ENCODE results near the gene SLC44A1.
A peak's percentile ranks its signal among the peaks of the same experiment; 100 is the strongest.

Gene SLC44A1

DNA sequence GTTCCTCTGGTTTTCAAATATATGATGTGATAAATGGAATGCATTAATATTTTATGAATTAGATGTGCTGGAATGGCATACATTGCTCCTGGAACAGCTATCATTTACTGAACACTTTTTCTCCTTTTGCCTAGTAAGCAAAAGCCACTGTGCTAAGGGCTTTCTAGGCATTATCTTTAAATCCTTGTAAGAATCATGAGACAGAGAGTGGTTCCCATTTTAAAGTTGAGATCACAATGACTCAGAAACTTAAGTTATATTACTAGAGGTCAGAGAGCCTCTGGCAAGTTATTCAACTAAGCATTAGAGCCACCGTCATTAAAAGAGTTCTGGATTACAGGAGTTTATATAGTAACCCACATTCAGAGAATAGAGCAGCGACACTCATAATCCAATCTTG is 176.7 kb downstream of the SLC44A1 start:
- H4K20me1 ChIP-seq (ENCODE audit: insufficient read depth, low read length), result no peaks in the 10 kb centered on the region
- H3K4me2 ChIP-seq (ENCODE audit: low read length), result no peak overlapping the region
- H3F3A ChIP-seq (ENCODE audit: insufficient read depth, low read length), result no peaks in the 10 kb centered on the region
- H3K79me2 ChIP-seq (ENCODE audit: insufficient read depth, low read length), result no peaks in the 10 kb centered on the region
- TF ChIP-seq, protein P1, sequence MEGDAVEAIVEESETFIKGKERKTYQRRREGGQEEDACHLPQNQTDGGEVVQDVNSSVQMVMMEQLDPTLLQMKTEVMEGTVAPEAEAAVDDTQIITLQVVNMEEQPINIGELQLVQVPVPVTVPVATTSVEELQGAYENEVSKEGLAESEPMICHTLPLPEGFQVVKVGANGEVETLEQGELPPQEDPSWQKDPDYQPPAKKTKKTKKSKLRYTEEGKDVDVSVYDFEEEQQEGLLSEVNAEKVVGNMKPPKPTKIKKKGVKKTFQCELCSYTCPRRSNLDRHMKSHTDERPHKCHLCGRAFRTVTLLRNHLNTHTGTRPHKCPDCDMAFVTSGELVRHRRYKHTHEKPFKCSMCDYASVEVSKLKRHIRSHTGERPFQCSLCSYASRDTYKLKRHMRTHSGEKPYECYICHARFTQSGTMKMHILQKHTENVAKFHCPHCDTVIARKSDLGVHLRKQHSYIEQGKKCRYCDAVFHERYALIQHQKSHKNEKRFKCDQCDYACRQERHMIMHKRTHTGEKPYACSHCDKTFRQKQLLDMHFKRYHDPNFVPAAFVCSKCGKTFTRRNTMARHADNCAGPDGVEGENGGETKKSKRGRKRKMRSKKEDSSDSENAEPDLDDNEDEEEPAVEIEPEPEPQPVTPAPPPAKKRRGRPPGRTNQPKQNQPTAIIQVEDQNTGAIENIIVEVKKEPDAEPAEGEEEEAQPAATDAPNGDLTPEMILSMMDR (IDR thresholded peaks at IDR 0.05; ENCODE audit: low read length), result no peak
- no peak for TF ChIP-seq EZH2 (IDR thresholded peaks at IDR 0.05; ENCODE audit: borderline replicate concordance, low read length)
- no peak overlapping the region for H3K27ac ChIP-seq (ENCODE audit: low read depth, low read length, poor library complexity, severe bottlenecking)
- H3K9me3 ChIP-seq (ENCODE audit: low read length), result no peaks in the 10 kb centered on the region
- H3K9ac ChIP-seq (ENCODE audit: low read length), result no peak overlapping the region
- no peaks in the 10 kb centered on the region for H3K4me1 ChIP-seq (ENCODE audit: insufficient read depth, low read length, severe bottlenecking)
- no peak overlapping the region for H2AFZ ChIP-seq (ENCODE audit: low read length)
- no peaks in the 10 kb centered on the region for H3K27me3 ChIP-seq (ENCODE audit: insufficient read depth, low read length)
- H3K9me2 ChIP-seq (ENCODE audit: low read depth, low read length), result no peaks in the 10 kb centered on the region
- H3K4me3 ChIP-seq (ENCODE audit: low read depth, low read length, poor library complexity, severe bottlenecking), result no peak overlapping the region
- H3K36me3 ChIP-seq (ENCODE audit: insufficient read depth, low read length), result no peaks in the 10 kb centered on the region

DNA sequence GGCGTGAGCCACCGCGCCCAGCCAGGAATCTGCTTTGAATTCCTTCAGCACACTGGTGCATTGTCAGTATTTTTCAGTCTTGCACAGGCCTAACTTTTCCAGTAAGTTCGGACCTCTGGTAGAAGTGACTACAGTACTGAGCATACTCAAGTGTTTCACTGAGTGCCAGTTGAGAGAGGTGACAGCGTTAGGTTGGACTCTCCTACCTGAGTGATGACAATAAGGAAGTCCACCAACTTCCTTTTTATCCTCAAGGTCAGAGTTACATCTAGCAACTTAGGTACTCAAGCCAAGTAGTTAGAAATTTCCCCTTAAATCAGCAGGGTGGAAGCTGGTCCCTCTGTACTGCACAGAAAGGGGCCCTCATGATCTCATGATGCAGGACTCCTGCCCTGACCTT is 177.4 kb downstream of the SLC44A1 start:
- Histone ChIP-seq H3K9me3 (ENCODE audit: low read length) (no peaks in the 10 kb centered on the region), H3K4me1 (ENCODE audit: insufficient read depth, low read length, severe bottlenecking) (no peaks in the 10 kb centered on the region), H3K9me2 (ENCODE audit: low read depth, low read length) (no peaks in the 10 kb centered on the region), H3K36me3 (ENCODE audit: insufficient read depth, low read length) (no peaks in the 10 kb centered on the region), H3K4me2 (ENCODE audit: low read length) (no peak overlapping the region), H3K9ac (ENCODE audit: low read length) (no peak overlapping the region), H4K20me1 (ENCODE audit: insufficient read depth, low read length) (no peaks in the 10 kb centered on the region), H3K27me3 (ENCODE audit: insufficient read depth, low read length) (no peaks in the 10 kb centered on the region), H3K4me3 (ENCODE audit: low read depth, low read length, poor library complexity, severe bottlenecking) (no peak overlapping the region), H3F3A (ENCODE audit: insufficient read depth, low read length) (no peaks in the 10 kb centered on the region), H3K79me2 (ENCODE audit: insufficient read depth, low read length) (no peaks in the 10 kb centered on the region), H3K27ac (ENCODE audit: low read depth, low read length, poor library complexity, severe bottlenecking) (no peak overlapping the region), H2AFZ (ENCODE audit: low read length) (no peak overlapping the region)
- TF ChIP-seq, protein P1 (IDR thresholded peaks at IDR 0.05; ENCODE audit: low read length), result no peak
- no peak for TF ChIP-seq EZH2 (IDR thresholded peaks at IDR 0.05; ENCODE audit: borderline replicate concordance, low read length)

DNA sequence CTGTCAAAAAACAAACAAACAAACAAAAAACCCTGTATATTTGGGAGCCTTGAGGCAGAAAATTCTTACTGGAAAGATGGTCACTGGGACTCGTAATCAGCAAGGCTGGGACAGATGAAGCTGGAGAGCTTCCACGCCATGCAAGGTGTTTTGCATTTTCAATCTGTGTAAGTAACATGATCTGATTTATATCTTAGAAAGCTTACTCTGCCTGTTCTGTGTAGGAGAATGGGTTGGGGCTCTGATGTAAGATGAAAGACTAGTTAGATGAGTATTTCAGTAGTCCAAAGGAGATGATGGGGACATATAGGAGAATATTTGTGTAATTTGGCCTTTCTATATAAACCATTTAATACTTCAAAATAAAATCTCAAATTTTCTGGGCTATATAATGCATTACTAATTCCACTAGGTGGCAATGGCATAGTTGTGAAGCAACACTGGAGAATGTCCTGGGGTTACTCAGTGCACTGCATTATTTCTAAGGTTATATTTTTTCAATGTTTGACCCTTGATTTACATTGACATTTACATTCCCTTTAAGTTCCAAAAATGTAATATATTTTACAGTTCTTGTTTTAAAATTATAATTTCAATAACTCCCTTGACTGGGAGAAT is 181.5 kb downstream of the SLC44A1 start:
- H3K27me3 ChIP-seq (ENCODE audit: insufficient read depth, low read length), result no peaks in the 10 kb centered on the region
- H3K79me2 ChIP-seq (ENCODE audit: insufficient read depth, low read length), result no peaks in the 10 kb centered on the region
- no peak overlapping the region for H3K27ac ChIP-seq (ENCODE audit: low read depth, low read length, poor library complexity, severe bottlenecking)
- H4K20me1 ChIP-seq (ENCODE audit: insufficient read depth, low read length), result no peaks in the 10 kb centered on the region
- H3K4me1 ChIP-seq (ENCODE audit: insufficient read depth, low read length, severe bottlenecking), result no peaks in the 10 kb centered on the region
- no peaks in the 10 kb centered on the region for H3F3A ChIP-seq (ENCODE audit: insufficient read depth, low read length)
- H3K4me3 ChIP-seq (ENCODE audit: low read depth, low read length, poor library complexity, severe bottlenecking), result no peak overlapping the region
- H3K9ac ChIP-seq (ENCODE audit: low read length), result no peak overlapping the region
- TF ChIP-seq EZH2 (IDR thresholded peaks at IDR 0.05; ENCODE audit: borderline replicate concordance, low read length), result no peak
- TF ChIP-seq, protein P1 (IDR thresholded peaks at IDR 0.05; ENCODE audit: low read length), result peak; percentile 66
- no peaks in the 10 kb centered on the region for H3K9me3 ChIP-seq (ENCODE audit: low read length)
- no peak overlapping the region for H3K4me2 ChIP-seq (ENCODE audit: low read length)
- no peaks in the 10 kb centered on the region for H3K9me2 ChIP-seq (ENCODE audit: low read depth, low read length)
- no peak overlapping the region for H2AFZ ChIP-seq (ENCODE audit: low read length)
- H3K36me3 ChIP-seq (ENCODE audit: insufficient read depth, low read length), result no peaks in the 10 kb centered on the region

Data from OCI-LY1 (cell line).